Muscle of leg (tissue), 11 donors: ENCODE data around the gene SMAD3. TPM values are rescaled to one million over a fixed set of nuclear protein-coding genes. Genes with fewer than 3 reads are reported as not detected.
A peak's percentile ranks its signal among the peaks of the same experiment; 100 is the strongest.

Experiments
- DNase-seq: peaks from one replicate; pipeline ENCODE4 v3.0.0; 2013
- H3K27ac ChIP-seq: one replicate; pipeline ENCODE4 v1.5.1; 2013; ENCODE audit warnings: mild to moderate bottlenecking, low read length, control low read depth
- H3K27me3 ChIP-seq: one replicate; pipeline ENCODE4 v1.6.1; 2013; ENCODE audit warnings: low read length; ENCODE audit not compliant: control insufficient read depth, insufficient read depth
- H3K36me3 ChIP-seq: one replicate; pipeline ENCODE4 v1.6.1; 2013; ENCODE audit warnings: low read length; ENCODE audit not compliant: control insufficient read depth, insufficient read depth
- H3K4me1 ChIP-seq: one replicate; pipeline ENCODE4 v1.6.1; 2013; ENCODE audit warnings: low read length; ENCODE audit not compliant: control insufficient read depth, insufficient read depth
- H3K4me3 ChIP-seq: one replicate; pipeline ENCODE4 v1.5.1; 2013; ENCODE audit warnings: low read length, control low read depth
- H3K9me3 ChIP-seq: replicated peaks from 2 replicates; pipeline ENCODE4 v1.6.1; 2013; ENCODE audit warnings: low read depth, low read length; ENCODE audit not compliant: control insufficient read depth
- WGBS: methylation state at CpG from one replicate; pipeline ENCODE4 v1.1.5; 2013; ENCODE audit warnings: missing lambda C conversion rate; ENCODE audit not compliant: insufficient coverage; 5-methylcytosine and 5-hydroxymethylcytosine counted together
- polyA plus RNA-seq, 8 donors: library from polyadenylated mRNA; unstranded; fragments of 120-200 nt; gene quantifications; one replicate each; pipeline versions ENCODE4 v1.2.1 to v1.2.3, GENCODE V29; 2013; ENCODE audit warnings: inconsistent platforms in 1 of 8, low replicate concordance in 1 of 8; ENCODE audit not compliant: insufficient read length in 8 of 8, insufficient read depth in 1 of 8
- total RNA-seq: library from RNA; stranded (reverse); fragments of 120-200 nt; gene quantifications from one replicate; pipeline ENCODE4 v1.2.4, GENCODE V29; 2013

SMAD3 gene
- total and polyA plus RNA-seq, 9 donors = 18.3 to 34.0 (median 25.8) TPM

- WGBS = 62% methylated on average over 25 of the region's 34 CpGs
- H3K4me1 ChIP-seq = peaks cover 58% of the 10 kb centered on the region
These were observed 100.2 kb downstream of the SMAD3 start for GRCh38 chr15:67165254-67166253.

GRCh38 chr15:67166280-67167009 is 101.0 kb downstream of the SMAD3 start:
- WGBS = 72% methylated on average over 4 of the region's 13 CpGs
- H3K27me3 ChIP-seq = no peaks in the 10 kb centered on the region
- no peak overlapping the region for H3K27ac ChIP-seq
- no peak for DNase-seq
- H3K36me3 ChIP-seq = peaks cover 37% of the 10 kb centered on the region
- H3K9me3 ChIP-seq = no peaks in the 10 kb centered on the region
- H3K4me3 ChIP-seq = no peak overlapping the region
- peaks cover 59% of the 10 kb centered on the region for H3K4me1 ChIP-seq

More at GRCh38 chr15:67165254-67166253, 100.2 kb downstream of the SMAD3 start:
- DNase-seq = no peak
- no peak overlapping the region for H3K27ac ChIP-seq
- H3K27me3 ChIP-seq = no peaks in the 10 kb centered on the region
- H3K9me3 ChIP-seq = no peaks in the 10 kb centered on the region
- no peak overlapping the region for H3K4me3 ChIP-seq
- peaks cover 32% of the 10 kb centered on the region for H3K36me3 ChIP-seq

- H3K4me1 ChIP-seq = peaks cover 58% of the 10 kb centered on the region
- H3K4me3 ChIP-seq = no peak overlapping the region
- no peak overlapping the region for H3K27ac ChIP-seq
- WGBS = 85% methylated on average over 4 of the region's 4 CpGs
- no peak for DNase-seq
- H3K9me3 ChIP-seq = no peaks in the 10 kb centered on the region
- no peaks in the 10 kb centered on the region for H3K27me3 ChIP-seq
- peaks cover 42% of the 10 kb centered on the region for H3K36me3 ChIP-seq
These were observed 101.7 kb downstream of the SMAD3 start for GRCh38 chr15:67167091-67167490.

- Histone ChIP-seq H3K4me1 (peaks cover 58% of the 10 kb centered on the region), H3K9me3 (no peaks in the 10 kb centered on the region), H3K27me3 (no peaks in the 10 kb centered on the region), H3K36me3 (peaks cover 52% of the 10 kb centered on the region), H3K4me3 (no peak overlapping the region), H3K27ac (peak overlapping the region; percentile 52)
- WGBS = 20% methylated on average over 1 of the region's 6 CpGs
- no peak for DNase-seq
These were observed 103.3 kb downstream of the SMAD3 start for GRCh38 chr15:67168694-67169093.

DNA sequence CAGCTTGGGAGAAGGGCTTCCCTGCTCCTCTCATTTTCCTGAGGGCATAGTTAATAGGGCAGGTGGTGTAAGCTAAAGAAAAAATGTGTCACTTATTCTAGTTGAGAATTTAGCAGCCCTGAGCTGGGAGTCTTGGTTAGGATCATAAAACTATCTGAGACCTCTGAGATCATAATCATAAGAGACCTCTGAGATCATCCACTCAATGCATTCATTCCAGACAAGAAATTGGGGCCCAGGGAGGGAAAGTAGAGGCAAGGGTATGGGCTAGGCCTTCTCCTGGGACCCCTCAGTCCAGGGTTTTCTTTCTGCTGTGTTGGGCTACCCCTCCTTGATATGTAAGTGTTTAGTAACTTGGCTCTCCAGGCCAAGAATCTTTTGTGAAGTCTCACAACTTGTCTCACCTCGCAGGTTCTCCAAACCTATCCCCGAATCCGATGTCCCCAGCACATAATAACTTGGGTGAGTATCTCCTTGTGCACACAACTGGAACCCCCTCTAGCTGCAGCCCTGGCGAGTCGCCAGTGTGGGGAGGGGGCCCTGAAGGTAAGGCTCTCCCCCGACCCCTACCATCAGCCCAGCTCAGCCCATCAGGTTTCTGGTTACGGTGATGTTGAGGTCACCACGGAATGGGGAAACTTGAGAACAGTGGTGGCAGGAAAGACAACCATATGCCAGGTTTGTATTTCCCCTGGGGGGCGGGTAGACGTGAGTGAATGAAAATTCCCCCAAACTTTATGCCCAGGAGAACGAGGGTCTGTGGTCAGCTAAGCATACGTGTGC is 104.9 kb downstream of the SMAD3 start:
- Histone ChIP-seq H3K4me3 (no peak overlapping the region), H3K27me3 (no peaks in the 10 kb centered on the region), H3K27ac (no peak overlapping the region), H3K36me3 (peaks cover 59% of the 10 kb centered on the region), H3K4me1 (peaks cover 55% of the 10 kb centered on the region), H3K9me3 (no peaks in the 10 kb centered on the region)
- DNase-seq = no peak
- WGBS = no CpG with 5 or more reads among the region's 12 CpGs

- DNase-seq = no peak
- Histone ChIP-seq H3K4me3 (no peak overlapping the region), H3K9me3 (no peaks in the 10 kb centered on the region), H3K27ac (no peak overlapping the region), H3K36me3 (peaks cover 48% of the 10 kb centered on the region), H3K27me3 (no peaks in the 10 kb centered on the region), H3K4me1 (peaks cover 58% of the 10 kb centered on the region)
- WGBS = 56% methylated on average over 2 of the region's 4 CpGs
These were observed 106.1 kb downstream of the SMAD3 start for GRCh38 chr15:67171471-67171870.

- peaks cover 42% of the 10 kb centered on the region for H3K36me3 ChIP-seq
- H3K4me1 ChIP-seq = peaks cover 60% of the 10 kb centered on the region
- no peak overlapping the region for H3K27ac ChIP-seq
- no peak for DNase-seq
- H3K27me3 ChIP-seq = no peaks in the 10 kb centered on the region
- no peak overlapping the region for H3K4me3 ChIP-seq
- WGBS = 94% methylated on average over 4 of the region's 6 CpGs
- H3K9me3 ChIP-seq = no peaks in the 10 kb centered on the region
These were observed 106.8 kb downstream of the SMAD3 start for GRCh38 chr15:67172172-67172571.

- peaks cover 42% of the 10 kb centered on the region for H3K36me3 ChIP-seq
- no peaks in the 10 kb centered on the region for H3K27me3 ChIP-seq
- 72% methylated on average over 8 of the region's 8 CpGs for WGBS
- no peak overlapping the region for H3K4me3 ChIP-seq
- peaks cover 56% of the 10 kb centered on the region for H3K4me1 ChIP-seq
- no peak for DNase-seq
- no peak overlapping the region for H3K27ac ChIP-seq
- no peaks in the 10 kb centered on the region for H3K9me3 ChIP-seq
These were observed 107.6 kb downstream of the SMAD3 start for GRCh38 chr15:67173005-67173404.

DNA sequence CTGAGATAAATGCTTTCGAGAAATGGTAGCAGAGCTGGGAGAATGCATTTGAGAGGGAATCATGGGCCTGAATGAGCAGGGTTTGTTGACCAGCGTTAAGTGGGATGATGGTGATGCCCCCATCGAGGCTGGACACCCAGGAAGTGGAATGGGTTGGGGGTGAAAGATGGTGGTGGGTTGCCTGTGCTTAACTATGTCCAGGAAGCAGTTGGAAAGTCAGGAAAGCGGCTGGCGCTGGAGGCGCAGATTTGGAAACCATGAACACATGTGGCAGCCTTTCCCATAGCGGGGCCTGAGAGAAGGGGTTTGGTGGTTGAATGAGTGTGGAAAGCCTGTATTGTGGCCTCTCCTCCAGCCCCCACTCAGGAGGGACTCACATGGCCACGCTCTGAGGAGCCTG is 108.4 kb downstream of the SMAD3 start:
- 94% methylated on average over 4 of the region's 8 CpGs for WGBS
- H3K4me1 ChIP-seq = peaks cover 55% of the 10 kb centered on the region
- DNase-seq = no peak
- peaks cover 40% of the 10 kb centered on the region for H3K36me3 ChIP-seq
- no peaks in the 10 kb centered on the region for H3K27me3 ChIP-seq
- H3K27ac ChIP-seq = no peak overlapping the region
- H3K4me3 ChIP-seq = no peak overlapping the region
- no peaks in the 10 kb centered on the region for H3K9me3 ChIP-seq
